ENCODE data around the gene GABRB2.

Gene GABRB2

GRCh38 chr5:161340012-161340411 is 206.5 kb downstream of the GABRB2 start:
- Mint-ChIP-seq H3K9me3 (no peaks in the 10 kb centered on the region), H3K36me3 (ENCODE audit: low read depth) (no peaks in the 10 kb centered on the region), H3K27me3 (ENCODE audit: low read depth) (no peaks in the 10 kb centered on the region), H3K4me1 (no peaks in the 10 kb centered on the region), H3K4me3 (no peak overlapping the region), H3K27ac (no peak overlapping the region)
- TF ChIP-seq CTCF (IDR thresholded peaks at IDR 0.05; ENCODE audit: unreplicated experiment in 3 of 3), result no peak

- no peaks in the 10 kb centered on the region for H3K4me1 Mint-ChIP-seq
- H3K27ac Mint-ChIP-seq, result no peak overlapping the region
- no peaks in the 10 kb centered on the region for H3K27me3 Mint-ChIP-seq (ENCODE audit: low read depth)
- H3K9me3 Mint-ChIP-seq, result no peaks in the 10 kb centered on the region
- H3K36me3 Mint-ChIP-seq (ENCODE audit: low read depth), result no peaks in the 10 kb centered on the region
- H3K4me3 Mint-ChIP-seq, result no peak overlapping the region
- no peak for TF ChIP-seq CTCF (IDR thresholded peaks at IDR 0.05; ENCODE audit: unreplicated experiment in 3 of 3)
Measured at GRCh38 chr5:161333194-161333880, 213.2 kb downstream of the GABRB2 start.

GRCh38 chr5:161332343-161332742 is 214.2 kb downstream of the GABRB2 start:
- Mint-ChIP-seq H3K4me1 (no peaks in the 10 kb centered on the region), H3K27ac (no peak overlapping the region), H3K9me3 (no peaks in the 10 kb centered on the region), H3K27me3 (ENCODE audit: low read depth) (no peaks in the 10 kb centered on the region), H3K4me3 (no peak overlapping the region), H3K36me3 (ENCODE audit: low read depth) (no peaks in the 10 kb centered on the region)
- no peak for TF ChIP-seq CTCF (IDR thresholded peaks at IDR 0.05; ENCODE audit: unreplicated experiment in 3 of 3)

GRCh38 chr5:161314033-161314432 is 232.5 kb downstream of the GABRB2 start:
- TF ChIP-seq CTCF (IDR thresholded peaks at IDR 0.05; ENCODE audit: unreplicated experiment in 3 of 3), result no peak
- Mint-ChIP-seq H3K9me3 (no peaks in the 10 kb centered on the region), H3K27ac (no peak overlapping the region), H3K27me3 (ENCODE audit: low read depth) (peaks cover 8% of the 10 kb centered on the region), H3K4me3 (no peak overlapping the region), H3K4me1 (no peaks in the 10 kb centered on the region), H3K36me3 (ENCODE audit: low read depth) (no peaks in the 10 kb centered on the region)

GRCh38 chr5:161312882-161313281 is 233.6 kb downstream of the GABRB2 start:
- no peaks in the 10 kb centered on the region for H3K4me1 Mint-ChIP-seq
- no peak overlapping the region for H3K27ac Mint-ChIP-seq
- TF ChIP-seq CTCF (IDR thresholded peaks at IDR 0.05; ENCODE audit: unreplicated experiment in 3 of 3), result no peak
- peaks cover 8% of the 10 kb centered on the region for H3K27me3 Mint-ChIP-seq (ENCODE audit: low read depth)
- H3K36me3 Mint-ChIP-seq (ENCODE audit: low read depth), result no peaks in the 10 kb centered on the region
- H3K9me3 Mint-ChIP-seq, result no peaks in the 10 kb centered on the region
- H3K4me3 Mint-ChIP-seq, result no peak overlapping the region

- no peaks in the 10 kb centered on the region for H3K36me3 Mint-ChIP-seq (ENCODE audit: low read depth)
- no peaks in the 10 kb centered on the region for H3K9me3 Mint-ChIP-seq
- H3K27me3 Mint-ChIP-seq (ENCODE audit: low read depth), result peaks cover 8% of the 10 kb centered on the region
- H3K4me1 Mint-ChIP-seq, result no peaks in the 10 kb centered on the region
- no peak for TF ChIP-seq CTCF (IDR thresholded peaks at IDR 0.05; ENCODE audit: unreplicated experiment in 3 of 3)
- H3K4me3 Mint-ChIP-seq, result no peak overlapping the region
- no peak overlapping the region for H3K27ac Mint-ChIP-seq
Measured at GRCh38 chr5:161311965-161312364, 234.6 kb downstream of the GABRB2 start.
